Transverse colon (tissue), 4 donors: ENCODE measurements around the gene HIVEP2. TPM values are rescaled to one million over a fixed set of nuclear protein-coding genes. Genes with fewer than 3 reads are reported as not detected.

Source experiments
- DNase-seq: peaks from one replicate; pipeline ENCODE4 v3.0.0-alpha.2; 2019
- H3K27ac ChIP-seq, 4 donors: fragments of 200-600 bp; sonication (generic); 2 replicates each; pipeline ENCODE4 v1.5.1; 2016 to 2018; ENCODE audit warnings: inconsistent platforms in 4 of 4
- H3K27me3 ChIP-seq: fragments of 200-600 bp; sonication (generic); 2 replicates; pipeline ENCODE4 v1.5.1; 2017; ENCODE audit warnings: inconsistent platforms
- H3K36me3 ChIP-seq, 4 donors: fragments of 200-600 bp; sonication (generic); 2 replicates each; pipeline ENCODE4 v1.5.1; 2017 to 2019; ENCODE audit warnings: inconsistent platforms in 4 of 4
- H3K4me1 ChIP-seq, 4 donors: fragments of 200-600 bp; sonication (generic); 2 replicates each; pipeline ENCODE4 v1.5.1; 2017 to 2020; ENCODE audit warnings: inconsistent platforms in 4 of 4
- H3K4me3 ChIP-seq, 4 donors: fragments of 200-600 bp; sonication (generic); 1 replicate in 1 of 4; 2 replicates in 3 of 4; pipeline versions ENCODE4 v1.5.1 to v1.6.1; 2017 to 2019; ENCODE audit warnings: inconsistent platforms in 4 of 4
- H3K9me3 ChIP-seq, 2 donors: fragments of 200-600 bp; sonication (generic); 2 replicates each; pipeline ENCODE4 v1.5.1; 2017 to 2019; ENCODE audit warnings: inconsistent platforms in 2 of 2
- CTCF ChIP-seq, 5 experiments: fragments of 200-600 bp in 3 of 5; fragments of 450-650 bp in 2 of 5; sonication (generic) in 3 of 5; IDR thresholded peaks; 1 replicate in 2 of 5; 2 replicates in 3 of 5; pipeline ENCODE4 v1.5.1; 2016 to 2017; ENCODE audit warnings: antibody characterized with exemption in 5 of 5, inconsistent platforms in 3 of 5, mild to moderate bottlenecking in 2 of 5, moderate library complexity in 1 of 5
- EP300 ChIP-seq: sonication (generic); formaldehyde crosslinking; IDR thresholded peaks from one replicate; pipeline ENCODE4 v1.6.1; 2017; ENCODE audit warnings: antibody characterized with exemption, low read depth
- POLR2A ChIP-seq: fragments of 450-650 bp; IDR thresholded peaks from one replicate; pipeline ENCODE4 v1.6.1; 2016; ENCODE audit warnings: antibody characterized with exemption, mild to moderate bottlenecking, moderate library complexity
- POLR2AphosphoS5 ChIP-seq, 3 donors: sonication (generic); formaldehyde crosslinking; IDR thresholded peaks; one replicate each; pipeline ENCODE4 v1.6.1; 2016; ENCODE audit warnings: antibody characterized with exemption in 3 of 3
- WGBS, 2 donors: methylation state at CpG; one replicate each; pipeline ENCODE4 v1.1.5; 2018; ENCODE audit warnings: low coverage in 1 of 2; 5-methylcytosine and 5-hydroxymethylcytosine counted together
- in situ Hi-C, 4 donors: fragments of 200-750 bp; cut with MboI; loops; one replicate each; pipeline versions ENCODE4 v1.15.0 to v1.15.1; 2017; ENCODE audit warnings: low sequenced_read_pairs in 3 of 4, low pct_ligation_motif_present in 1 of 4, low pct_unique_long_range_greater_than_20kb in 1 of 4
- intact Hi-C: fragments of 100-400 bp; cut with DNase I; formaldehyde crosslinking; loops from one replicate; pipeline ENCODE4 v1.15.1; 2023; ENCODE audit warnings: low total_unique reads
- total RNA-seq, 4 donors: library from RNA; depleted of rRNA; stranded (reverse); fragments of >200 nt; gene quantifications; one replicate each; pipeline ENCODE4 v1.1.0, GENCODE V29; 2016

HIVEP2 gene
- total RNA-seq, 4 donors from 2014 or later: 10.0 to 22.5 (median 13.7) TPM

GRCh38 chr6:142783499-142783898, 161.5 kb downstream of the HIVEP2 start:
- H3K4me3 ChIP-seq: no peak overlapping the region

GRCh38 chr6:142781129-142781528, 163.8 kb downstream of the HIVEP2 start:
- Histone ChIP-seq H3K4me1 (peaks cover 0 to 3% (median 0%) of the 10 kb centered on the region in 4 donors), H3K36me3 (no peaks in the 10 kb centered on the region), H3K9me3 (no peaks in the 10 kb centered on the region), H3K27me3 (no peaks in the 10 kb centered on the region), H3K4me3 (no peak overlapping the region), H3K27ac (no peak overlapping the region)
- TF ChIP-seq POLR2AphosphoS5 (IDR thresholded peaks at IDR 0.05) (no peak), EP300 (no peak), POLR2A (no peak), CTCF (IDR thresholded peaks at IDR 0.05) (no peak)
- 92 to 94% methylated on average over 3 of the region's 3 CpGs for WGBS, 2 donors
- no peak for DNase-seq
- in situ Hi-C loops: no loop called here
- intact Hi-C loops: no loop called here

More at GRCh38 chr6:142783499-142783898, 161.5 kb downstream of the HIVEP2 start:
- no peaks in the 10 kb centered on the region for H3K27me3 ChIP-seq
- 81 to 97% methylated on average over 2 of the region's 2 CpGs for WGBS, 2 donors
- no peaks in the 10 kb centered on the region for H3K36me3 ChIP-seq
- intact Hi-C loops: no loop called here
- H3K27ac ChIP-seq: no peak overlapping the region
- TF ChIP-seq POLR2AphosphoS5 (IDR thresholded peaks at IDR 0.05): no peak
- no peak for TF ChIP-seq EP300
- TF ChIP-seq POLR2A: no peak
- TF ChIP-seq CTCF (IDR thresholded peaks at IDR 0.05): no peak
- no peaks in the 10 kb centered on the region for H3K9me3 ChIP-seq
- in situ Hi-C loops: no loop called here
- no peak for DNase-seq
- peaks cover 0 to 3% (median 0%) of the 10 kb centered on the region in 4 donors for H3K4me1 ChIP-seq

- WGBS, 2 donors: 25 to 75% methylated on average over 1 to 12 of the region's 12 CpGs
- no peaks in the 10 kb centered on the region for H3K27me3 ChIP-seq
- DNase-seq: peak; percentile 32
- no peak for TF ChIP-seq CTCF (IDR thresholded peaks at IDR 0.05)
- no peak for TF ChIP-seq POLR2AphosphoS5 (IDR thresholded peaks at IDR 0.05)
- TF ChIP-seq POLR2A: no peak
- no peak for TF ChIP-seq EP300
- peak overlapping the region; percentile 3 to 58 (median 35) for H3K27ac ChIP-seq
- H3K4me3 ChIP-seq: no peak overlapping the region
- no peaks in the 10 kb centered on the region for H3K36me3 ChIP-seq
- intact Hi-C loops: no loop called here
- no peaks in the 10 kb centered on the region for H3K9me3 ChIP-seq
- in situ Hi-C loops: no loop called here
- H3K4me1 ChIP-seq: peaks cover 0 to 13% (median 2%) of the 10 kb centered on the region in 4 donors
Measured at GRCh38 chr6:142773859-142774648, 170.9 kb downstream of the HIVEP2 start.

GRCh38 chr6:142773324-142773723, 171.7 kb downstream of the HIVEP2 start:
- no peaks in the 10 kb centered on the region for H3K27me3 ChIP-seq
- no peaks in the 10 kb centered on the region for H3K36me3 ChIP-seq
- H3K9me3 ChIP-seq: no peaks in the 10 kb centered on the region
- TF ChIP-seq EP300 (no peak), POLR2A (no peak), POLR2AphosphoS5 (IDR thresholded peaks at IDR 0.05) (no peak), CTCF (IDR thresholded peaks at IDR 0.05) (no peak)
- 88 to 97% methylated on average over 4 to 9 of the region's 9 CpGs for WGBS, 2 donors
- H3K4me1 ChIP-seq: peaks cover 0 to 13% (median 2%) of the 10 kb centered on the region in 4 donors
- H3K4me3 ChIP-seq: no peak overlapping the region
- DNase-seq: no peak
- in situ Hi-C loops (no loop called here), intact Hi-C loops (no loop called here)
- peak overlapping the region in 3 of 4 donors; percentile 3 to 58 (median 34) for H3K27ac ChIP-seq
